Tibial nerve (tissue), 4 donors: ENCODE measurements around the gene NEURL3. TPM values are rescaled to one million over a fixed set of nuclear protein-coding genes. Genes with fewer than 3 reads are reported as not detected.

ENCODE experiments used
- DNase-seq, 2 donors: peaks; one replicate each; pipeline ENCODE4 v3.0.0-alpha.2; 2019; ENCODE audit warnings: low spot score in 2 of 2
- H3K27ac ChIP-seq, 4 donors: fragments of 200-600 bp; sonication (generic) in 3 of 4; one replicate each; pipeline ENCODE4 v1.5.1; 2017 to 2019; ENCODE audit warnings: mild to moderate bottlenecking in 1 of 4
- H3K27me3 ChIP-seq, 2 donors: fragments of 200-600 bp; sonication (generic) in 1 of 2; one replicate each; pipeline versions ENCODE4 v1.5.1 to v1.6.0; 2017 to 2019
- H3K36me3 ChIP-seq, 3 donors: fragments of 200-600 bp; sonication (generic); one replicate each; pipeline ENCODE4 v1.5.1; 2018 to 2019
- H3K4me1 ChIP-seq, 4 donors: fragments of 200-600 bp; sonication (generic) in 3 of 4; one replicate each; pipeline ENCODE4 v1.5.1; 2017 to 2019
- H3K4me3 ChIP-seq, 4 donors: fragments of 200-600 bp; sonication (generic) in 3 of 4; one replicate each; pipeline ENCODE4 v1.5.1; 2017 to 2019; ENCODE audit warnings: mild to moderate bottlenecking in 1 of 4, moderate library complexity in 1 of 4
- H3K9me3 ChIP-seq, 4 donors: fragments of 200-600 bp; sonication (generic) in 3 of 4; one replicate each; pipeline ENCODE4 v1.5.1; 2017 to 2019
- EP300 ChIP-seq, 2 donors: sonication (generic); formaldehyde crosslinking; IDR thresholded peaks; one replicate each; pipeline ENCODE4 v1.6.1; 2017; ENCODE audit warnings: antibody characterized with exemption in 2 of 2, mild to moderate bottlenecking in 1 of 2
- POLR2A ChIP-seq, 2 donors: fragments of 450-650 bp; IDR thresholded peaks; one replicate each; pipeline ENCODE4 v1.6.1; 2017; ENCODE audit warnings: antibody characterized with exemption in 2 of 2, mild to moderate bottlenecking in 2 of 2, moderate library complexity in 2 of 2
- WGBS, 2 donors: methylation state at CpG; one replicate each; pipeline ENCODE4 v1.1.5; 2018; 5-methylcytosine and 5-hydroxymethylcytosine counted together
- total RNA-seq, 4 donors: library from RNA; depleted of rRNA; stranded (reverse); fragments of >200 nt; gene quantifications; one replicate each; pipeline ENCODE4 v1.1.0, GENCODE V29; 2016
- TF ChIP-seq, protein P1 (sequence below), 5 experiments: fragments of 200-600 bp in 3 of 5; fragments of 450-650 bp in 2 of 5; sonication (generic) in 3 of 5; IDR thresholded peaks; one replicate each; pipeline ENCODE4 v1.5.1; 2016 to 2019; ENCODE audit warnings: antibody characterized with exemption in 5 of 5, mild to moderate bottlenecking in 3 of 5, moderate library complexity in 2 of 5

The NEURL3 gene
- total RNA-seq, 4 donors from 2014 or later = 1.5 TPM; not detected in 3

DNA sequence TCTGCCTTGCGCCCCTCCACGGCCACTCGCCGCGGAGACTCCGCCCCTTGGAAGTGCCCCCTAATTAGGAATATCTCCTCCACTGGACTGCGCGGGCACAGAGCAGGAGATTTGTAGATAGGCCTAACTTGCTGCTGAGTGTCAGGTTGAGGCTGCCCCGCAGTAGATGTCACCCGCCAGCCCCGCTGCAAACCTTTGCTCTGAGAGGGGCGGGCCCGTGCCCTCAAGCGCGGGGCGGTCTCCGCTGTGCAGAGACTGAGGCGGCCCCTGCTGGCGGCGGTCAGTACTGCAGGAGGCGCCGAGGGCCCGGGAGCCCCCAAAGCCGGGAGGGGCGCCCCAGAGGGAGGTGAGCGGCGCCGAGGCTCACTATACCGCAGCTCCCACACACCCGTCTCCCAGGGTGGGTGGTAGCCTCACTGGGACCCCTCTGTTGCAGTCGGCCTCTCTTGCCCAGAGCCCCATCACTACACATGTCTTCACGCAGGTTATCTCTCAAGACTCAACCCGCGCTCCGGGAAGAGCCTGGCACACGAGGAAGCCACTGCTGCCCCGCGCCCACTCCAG lies 2.9 kb upstream of the NEURL3 start:
- peak; percentile 55 to 71 for DNase-seq
- WGBS, 2 donors = 20 to 33% methylated on average over 7 to 16 of the region's 38 CpGs
- no peaks in the 10 kb centered on the region for H3K36me3 ChIP-seq
- no peaks in the 10 kb centered on the region for H3K27me3 ChIP-seq
- peaks cover 0 to 20% (median 16%) of the 10 kb centered on the region in 4 donors for H3K4me1 ChIP-seq
- no peaks in the 10 kb centered on the region for H3K9me3 ChIP-seq
- peak overlapping the region in 1 of 4 donors; percentile 62 for H3K27ac ChIP-seq
- TF ChIP-seq, protein P1, sequence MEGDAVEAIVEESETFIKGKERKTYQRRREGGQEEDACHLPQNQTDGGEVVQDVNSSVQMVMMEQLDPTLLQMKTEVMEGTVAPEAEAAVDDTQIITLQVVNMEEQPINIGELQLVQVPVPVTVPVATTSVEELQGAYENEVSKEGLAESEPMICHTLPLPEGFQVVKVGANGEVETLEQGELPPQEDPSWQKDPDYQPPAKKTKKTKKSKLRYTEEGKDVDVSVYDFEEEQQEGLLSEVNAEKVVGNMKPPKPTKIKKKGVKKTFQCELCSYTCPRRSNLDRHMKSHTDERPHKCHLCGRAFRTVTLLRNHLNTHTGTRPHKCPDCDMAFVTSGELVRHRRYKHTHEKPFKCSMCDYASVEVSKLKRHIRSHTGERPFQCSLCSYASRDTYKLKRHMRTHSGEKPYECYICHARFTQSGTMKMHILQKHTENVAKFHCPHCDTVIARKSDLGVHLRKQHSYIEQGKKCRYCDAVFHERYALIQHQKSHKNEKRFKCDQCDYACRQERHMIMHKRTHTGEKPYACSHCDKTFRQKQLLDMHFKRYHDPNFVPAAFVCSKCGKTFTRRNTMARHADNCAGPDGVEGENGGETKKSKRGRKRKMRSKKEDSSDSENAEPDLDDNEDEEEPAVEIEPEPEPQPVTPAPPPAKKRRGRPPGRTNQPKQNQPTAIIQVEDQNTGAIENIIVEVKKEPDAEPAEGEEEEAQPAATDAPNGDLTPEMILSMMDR (IDR thresholded peaks at IDR 0.05) = peak; percentile 99 to 100 (median 99)
- TF ChIP-seq POLR2A (IDR thresholded peaks at IDR 0.05) (peak in 1 of 2 donors; percentile 3), EP300 (IDR thresholded peaks at IDR 0.05) (peak in 1 of 2 donors; percentile 45)
- peak overlapping the region; percentile 14 to 52 (median 42) for H3K4me3 ChIP-seq

GRCh38 chr2:96506907-96507240 lies 1.7 kb upstream of the NEURL3 start:
- no peak overlapping the region for H3K27ac ChIP-seq
- H3K9me3 ChIP-seq = no peaks in the 10 kb centered on the region
- H3K27me3 ChIP-seq = peaks cover 0 to 8% of the 10 kb centered on the region in 2 donors
- no peak overlapping the region for H3K4me3 ChIP-seq
- no peak for DNase-seq
- H3K36me3 ChIP-seq = no peaks in the 10 kb centered on the region
- H3K4me1 ChIP-seq = peaks cover 0 to 20% (median 16%) of the 10 kb centered on the region in 4 donors
- TF ChIP-seq EP300 (IDR thresholded peaks at IDR 0.05) (no peak), POLR2A (IDR thresholded peaks at IDR 0.05) (no peak)
- TF ChIP-seq, protein P1 (IDR thresholded peaks at IDR 0.05) = no peak
- 90 to 91% methylated on average over 5 to 7 of the region's 7 CpGs for WGBS, 2 donors

GRCh38 chr2:96506016-96506906 lies 1.1 kb upstream of the NEURL3 start:
- WGBS, 2 donors = 86 to 95% methylated on average over 7 to 8 of the region's 8 CpGs
- Histone ChIP-seq H3K27ac (no peak overlapping the region), H3K4me3 (no peak overlapping the region), H3K4me1 (peaks cover 0 to 20% (median 16%) of the 10 kb centered on the region in 4 donors), H3K27me3 (peaks cover 0 to 13% of the 10 kb centered on the region in 2 donors), H3K9me3 (no peaks in the 10 kb centered on the region), H3K36me3 (no peaks in the 10 kb centered on the region)
- no peak for DNase-seq
- TF ChIP-seq EP300 (IDR thresholded peaks at IDR 0.05) (no peak), POLR2A (IDR thresholded peaks at IDR 0.05) (no peak)
- TF ChIP-seq, protein P1 (IDR thresholded peaks at IDR 0.05) = no peak

DNA sequence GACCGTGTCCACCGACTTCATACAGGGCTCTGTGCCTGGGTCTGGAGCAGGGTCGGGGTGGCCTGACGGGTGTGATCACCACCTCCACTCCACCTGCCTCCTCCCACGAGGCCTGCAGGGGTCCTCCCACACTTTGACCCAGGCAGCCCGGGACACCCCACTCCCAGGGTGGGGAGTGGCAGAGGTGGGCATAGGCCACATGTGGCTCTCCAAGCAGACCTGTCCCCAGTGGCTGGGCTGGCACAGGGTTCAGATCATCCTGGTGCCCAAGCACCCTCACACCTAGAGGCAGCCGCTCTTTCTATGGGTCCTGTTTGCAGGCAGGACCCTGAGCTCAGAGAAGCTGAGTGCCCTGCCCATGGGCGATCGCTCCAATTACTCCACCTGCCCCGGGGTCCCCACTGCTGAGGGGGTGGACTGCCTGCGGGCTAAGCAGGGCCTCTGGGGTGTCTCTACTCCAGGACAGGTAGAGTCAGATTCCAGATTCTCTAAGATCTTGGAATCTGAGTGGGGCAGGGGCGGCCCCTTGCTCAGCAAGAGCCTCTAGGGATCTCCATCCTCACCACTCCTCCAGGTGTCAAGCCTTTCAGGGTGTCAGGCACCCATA lies 1.4 kb downstream of the NEURL3 start:
- peaks cover 0 to 14% (median 12%) of the 10 kb centered on the region in 4 donors for H3K4me1 ChIP-seq
- no peak for DNase-seq
- no peak overlapping the region for H3K27ac ChIP-seq

More for the DNA sequence above, 1.4 kb downstream of the NEURL3 start:
- TF ChIP-seq EP300 (IDR thresholded peaks at IDR 0.05) (no peak), POLR2A (IDR thresholded peaks at IDR 0.05) (no peak)
- TF ChIP-seq, protein P1 (IDR thresholded peaks at IDR 0.05) = no peak
- no peaks in the 10 kb centered on the region for H3K9me3 ChIP-seq
- no peak overlapping the region for H3K4me3 ChIP-seq
- no peaks in the 10 kb centered on the region for H3K36me3 ChIP-seq
- WGBS, 2 donors = 88% methylated on average over 5 to 12 of the region's 12 CpGs
- peaks cover 0 to 28% of the 10 kb centered on the region in 2 donors for H3K27me3 ChIP-seq
